NOMO-1 (cell line): ENCODE results near the gene NQO2.
"Not testable (repeated sequence)": the region's sequence is repeated elsewhere in the genome, so short reads cannot be mapped to it uniquely, and the experiment has no call there.

Source experiments
- DNase-seq, 2 experiments: peaks; one replicate each; lab custom pipeline; 2025; ENCODE audit not compliant: unreplicated experiment in 2 of 2; lab: John Stamatoyannopoulos, UW

The NQO2 gene

GRCh38 chr6:3011592-3011991 lies 11.9 kb downstream of the NQO2 start:
- no peak for DNase-seq

- DNase-seq: peak; percentile 72 to 79
These were observed 13.8 kb downstream of the NQO2 start for GRCh38 chr6:3013486-3013885.

GRCh38 chr6:3013901-3014674 lies 14.4 kb downstream of the NQO2 start:
- no peak for DNase-seq

- no peak for DNase-seq
These were observed 15.0 kb downstream of the NQO2 start for GRCh38 chr6:3014675-3015066.

- DNase-seq: no peak
These were observed 15.4 kb downstream of the NQO2 start for GRCh38 chr6:3015144-3015543.

- no peak for DNase-seq
These were observed 17.0 kb downstream of the NQO2 start for GRCh38 chr6:3016473-3017280.

- no peak for DNase-seq
These were observed 17.6 kb downstream of the NQO2 start for GRCh38 chr6:3017304-3017703.

- DNase-seq: peak; percentile 38 to 65
These were observed 19.4 kb downstream of the NQO2 start for GRCh38 chr6:3019065-3019464.

GRCh38 chr6:3019749-3020320 lies 20.1 kb downstream of the NQO2 start:
- no peak for DNase-seq

- not testable (repeated sequence) for DNase-seq
These were observed 21.4 kb downstream of the NQO2 start for GRCh38 chr6:3020976-3021598.

- peak in 1 of 2 experiments; percentile 37 for DNase-seq
These were observed 23.3 kb downstream of the NQO2 start for GRCh38 chr6:3022765-3023662.

GRCh38 chr6:3023663-3024483 lies 24.2 kb downstream of the NQO2 start:
- DNase-seq: peak; percentile 94 to 96

- peak; percentile 74 to 85 for DNase-seq
These were observed 27.3 kb downstream of the NQO2 start for GRCh38 chr6:3026791-3027626.

GRCh38 chr6:3028156-3028555 lies 28.5 kb downstream of the NQO2 start:
- not testable (repeated sequence) for DNase-seq

GRCh38 chr6:3031857-3032640 lies 32.4 kb downstream of the NQO2 start:
- no peak for DNase-seq

- DNase-seq: no peak
These were observed 33.3 kb downstream of the NQO2 start for GRCh38 chr6:3032986-3033385.

- DNase-seq: no peak
These were observed 34.0 kb downstream of the NQO2 start for GRCh38 chr6:3033652-3034051.

- no peak for DNase-seq
These were observed 35.7 kb downstream of the NQO2 start for GRCh38 chr6:3035397-3035796.
